GM18873 (cell line): ENCODE measurements around the gene SPX.

Experiments
- ATAC-seq: cut with Tn5 transposase; IDR thresholded peaks from one replicate; pipeline ENCODE4 v1.9.1; 2021; ENCODE audit warnings: mild to moderate bottlenecking, moderate library complexity, moderate number of reproducible peaks; ENCODE audit not compliant: unreplicated experiment, low FRiP score

Gene SPX

DNA sequence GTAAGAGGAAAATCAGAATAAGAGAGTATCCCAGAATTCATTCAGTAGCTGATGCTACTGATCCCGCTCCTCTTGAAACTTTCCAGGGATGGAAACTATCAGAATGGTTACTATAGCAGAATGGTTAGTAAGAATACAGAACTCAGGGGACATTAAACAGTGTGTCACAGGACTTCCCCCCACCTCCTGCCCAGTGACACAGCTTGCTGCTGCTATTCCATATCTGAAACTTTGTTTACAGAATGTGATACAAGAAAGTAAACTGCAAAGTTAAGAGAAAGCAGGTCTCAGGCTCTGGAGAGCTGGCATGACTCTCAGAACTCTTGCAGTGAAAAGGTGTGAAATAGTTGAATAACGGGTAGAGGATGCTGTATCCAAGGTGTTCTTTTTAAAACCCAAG is 3.4 kb downstream of the SPX start:
- ATAC-seq = no peak

DNA sequence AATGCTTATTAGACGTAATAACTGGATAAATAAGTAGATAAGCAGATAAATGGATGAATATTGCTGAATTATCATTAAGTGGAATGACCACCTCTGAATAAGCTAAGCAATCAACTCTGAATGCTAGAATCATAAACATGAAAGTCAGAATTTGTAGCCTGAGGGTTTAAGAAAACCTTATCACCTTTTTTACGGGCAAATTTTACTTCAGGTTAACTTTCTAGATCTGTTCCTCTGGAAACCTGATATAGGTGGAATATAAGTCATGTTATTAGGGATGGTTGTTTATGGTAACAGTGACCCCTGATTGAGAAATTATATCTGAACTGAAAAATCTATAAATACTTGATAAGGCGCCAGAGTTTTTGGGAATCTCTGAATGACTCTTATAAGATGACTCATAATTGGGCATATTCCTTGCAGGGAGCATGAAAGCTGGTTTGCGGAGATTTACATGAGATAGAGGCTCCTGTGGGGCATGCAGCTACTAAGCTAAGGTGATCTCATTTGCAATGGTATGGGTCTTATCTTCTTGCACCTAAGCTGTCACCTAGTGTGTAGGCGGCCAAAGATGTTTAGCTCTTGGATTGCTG is 12.1 kb downstream of the SPX start:
- no peak for ATAC-seq

DNA sequence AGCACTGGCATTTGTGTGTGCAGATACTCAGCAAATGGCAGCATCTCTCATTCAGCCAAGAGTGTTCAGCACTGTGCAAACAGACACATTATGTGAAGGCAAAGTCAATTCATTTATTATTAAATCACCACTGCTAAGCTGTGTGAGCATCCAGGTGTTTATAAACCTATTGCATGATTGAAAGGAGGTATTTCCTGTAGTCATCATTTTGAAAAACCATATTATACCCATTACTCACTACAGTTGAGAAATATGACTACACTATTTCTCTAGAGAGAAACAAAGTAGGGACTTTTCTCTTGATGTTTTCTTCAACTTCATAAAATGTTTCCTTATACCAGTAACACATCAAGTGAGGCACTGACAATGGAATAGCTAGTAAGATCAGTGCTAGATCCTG is 13.7 kb downstream of the SPX start:
- ATAC-seq = no peak

DNA sequence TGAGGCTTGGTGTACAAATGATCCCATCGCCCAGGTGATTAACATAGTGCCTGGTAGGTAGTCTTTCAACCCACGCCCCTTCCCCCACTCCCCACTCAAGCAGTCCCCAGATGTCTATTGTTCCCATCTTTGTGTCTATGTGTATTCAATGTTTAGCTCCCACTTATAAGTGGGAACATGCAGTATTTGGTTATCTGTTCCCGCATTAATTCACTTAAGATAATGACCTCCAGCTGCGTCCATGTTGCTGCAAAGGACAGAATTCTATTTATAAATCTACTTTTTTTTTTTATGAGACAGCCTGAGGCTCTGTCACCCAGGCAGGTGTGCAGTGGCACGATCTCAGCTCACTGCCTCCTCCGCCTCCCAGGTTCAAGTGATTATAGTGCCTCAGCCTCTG is 15.7 kb downstream of the SPX start:
- no peak for ATAC-seq

DNA sequence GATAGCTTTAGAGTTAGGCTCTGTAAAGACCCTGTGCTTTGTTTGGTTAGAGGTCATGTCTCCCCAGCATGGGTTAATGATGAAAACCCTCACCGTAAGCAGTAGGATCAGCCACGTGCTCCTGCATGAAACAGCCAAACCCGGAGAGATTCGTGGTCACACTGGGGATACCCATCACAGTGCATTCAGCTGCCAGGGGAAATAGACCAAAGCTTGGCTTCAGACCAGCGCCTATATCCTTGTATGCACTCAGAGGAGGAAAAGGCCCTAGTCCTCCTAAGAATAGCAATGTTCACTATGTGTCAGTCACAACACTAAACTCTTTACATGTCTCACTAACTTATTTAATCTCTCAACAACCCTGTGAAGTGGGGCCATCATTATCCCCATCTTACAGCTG is 16.3 kb downstream of the SPX start:
- ATAC-seq = no peak

DNA sequence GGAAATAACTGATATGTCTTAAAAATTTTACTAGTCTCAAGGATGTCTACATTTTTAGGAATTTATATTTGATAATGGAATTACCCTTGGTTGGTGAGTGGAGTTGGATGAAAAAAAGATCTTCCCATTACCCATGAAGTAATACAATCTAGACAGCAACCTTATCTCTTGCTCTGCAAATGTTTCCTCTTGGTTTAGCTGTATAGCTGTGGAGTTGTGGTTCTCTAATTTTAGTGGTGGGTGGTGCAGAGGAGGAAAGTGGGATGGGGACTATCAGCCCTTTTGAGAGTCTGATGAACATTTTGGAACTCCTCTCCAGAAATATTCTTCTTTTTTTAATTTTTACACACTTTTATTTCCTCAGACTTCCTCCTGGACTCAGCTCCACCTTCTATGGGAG is 17.1 kb downstream of the SPX start:
- ATAC-seq = no peak

DNA sequence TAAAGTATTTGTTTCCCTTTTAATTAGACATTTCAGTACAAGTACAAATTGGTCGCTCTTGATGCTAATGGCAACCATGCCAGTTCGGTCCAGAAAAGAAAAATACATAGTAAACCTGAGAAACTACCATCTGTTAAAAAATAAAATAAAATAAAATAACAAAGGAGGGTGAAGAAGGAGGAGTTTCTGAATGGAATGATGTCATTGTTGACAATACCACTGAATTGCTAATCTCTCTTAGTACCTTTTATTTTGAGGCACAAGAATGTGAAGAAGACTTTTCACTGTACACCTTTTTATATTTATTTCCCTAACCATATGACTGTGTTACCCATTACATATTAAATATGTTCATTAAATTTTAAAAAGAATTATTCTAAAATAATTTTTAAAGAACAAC is 19.5 kb downstream of the SPX start:
- ATAC-seq = no peak

DNA sequence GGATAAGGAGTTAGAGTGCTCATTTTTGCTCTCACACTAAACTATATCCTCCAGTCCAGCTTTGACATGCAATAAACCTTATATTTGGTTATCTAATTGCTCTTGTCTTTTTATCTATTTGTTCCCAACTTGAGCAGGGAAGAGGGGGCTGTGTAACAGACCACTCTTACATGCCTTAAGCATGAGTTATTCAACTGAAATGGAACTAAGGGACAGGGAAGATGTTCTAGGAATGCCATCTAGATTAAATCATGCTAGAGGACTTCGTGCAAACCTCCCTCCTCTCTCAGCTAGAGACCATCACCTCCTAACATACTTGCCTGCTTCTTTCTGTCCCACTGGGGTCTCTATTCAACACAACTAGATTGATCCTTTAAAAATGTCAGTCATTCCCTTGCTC is 20.6 kb downstream of the SPX start:
- no peak for ATAC-seq

DNA sequence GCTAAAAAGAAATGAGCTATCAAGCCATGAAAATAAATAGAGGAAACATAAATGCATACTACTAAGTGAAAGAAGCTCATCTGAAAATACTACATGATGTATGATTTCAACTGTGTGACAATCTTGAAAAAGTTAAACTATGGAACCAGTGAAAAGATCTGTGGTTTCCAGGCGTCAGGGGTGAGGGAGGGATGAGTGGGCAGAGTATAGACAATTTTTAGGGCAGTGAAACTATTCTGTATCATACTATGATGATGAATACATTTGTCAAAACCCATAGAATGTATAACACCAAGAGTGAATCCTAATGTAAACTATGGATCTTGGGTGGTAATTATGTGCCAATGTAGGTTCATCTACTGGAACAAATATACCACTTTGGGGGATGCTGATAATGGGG is 21.3 kb downstream of the SPX start:
- no peak for ATAC-seq

DNA sequence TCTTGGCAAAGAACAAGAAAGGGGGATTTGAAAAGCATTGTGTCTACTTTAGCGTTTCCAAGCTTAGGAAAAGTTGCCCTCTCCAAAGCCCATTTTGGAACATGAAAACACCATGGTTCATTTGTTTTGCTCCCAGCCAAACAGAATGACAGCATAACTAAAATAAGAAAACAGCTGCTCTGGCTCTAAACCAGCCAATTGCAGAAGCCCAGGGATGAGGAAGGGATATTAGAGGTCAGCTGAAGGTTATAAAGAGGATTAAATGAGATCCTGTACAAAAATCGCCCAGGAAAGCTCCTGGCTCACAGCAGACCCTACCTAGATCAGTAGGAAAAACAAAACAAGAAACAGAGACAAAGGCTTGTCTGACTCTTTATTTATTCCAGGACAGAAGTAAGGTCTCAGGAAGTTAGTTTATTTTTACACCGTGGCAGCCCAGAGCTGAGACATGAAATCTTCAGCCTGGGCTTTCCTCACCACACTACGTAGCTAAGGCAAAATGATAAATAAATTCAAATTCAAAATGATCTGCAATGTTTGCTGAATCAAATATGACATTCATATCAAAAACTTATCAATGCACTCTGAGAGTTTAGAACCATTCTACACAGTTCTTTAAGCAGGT is 25.9 kb downstream of the SPX start:
- no peak for ATAC-seq

DNA sequence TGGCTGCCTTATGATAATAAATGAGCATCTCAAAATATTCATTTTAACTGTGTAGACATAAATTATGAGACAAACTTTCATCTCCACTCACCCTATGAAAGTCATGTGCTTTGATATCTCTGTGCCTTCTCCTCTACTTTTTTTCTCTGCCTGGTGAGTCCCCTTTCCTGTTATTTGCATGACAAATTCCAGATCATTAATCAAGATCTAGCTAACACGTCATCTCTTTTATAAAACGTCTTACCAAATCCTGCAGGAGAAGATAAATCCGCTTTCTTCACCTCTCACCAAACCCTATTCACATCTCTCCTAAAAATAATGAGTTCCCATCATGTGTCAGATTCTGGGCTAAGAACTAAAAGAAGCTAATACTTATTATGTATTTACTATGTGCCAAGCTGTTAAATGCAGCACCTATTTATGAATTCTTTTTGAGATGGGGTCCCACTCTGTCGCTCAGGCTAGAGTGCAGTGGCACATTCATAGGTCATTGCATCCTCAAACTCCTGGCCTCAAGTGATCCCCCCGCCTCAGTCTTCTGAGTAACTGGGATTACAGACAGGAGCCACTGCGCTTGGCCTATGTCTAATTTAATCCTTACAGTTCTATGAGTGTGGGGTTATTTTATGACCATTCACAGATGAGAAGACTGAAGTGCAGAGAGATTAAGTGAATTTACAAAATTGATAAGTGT is 26.7 kb downstream of the SPX start:
- no peak for ATAC-seq

DNA sequence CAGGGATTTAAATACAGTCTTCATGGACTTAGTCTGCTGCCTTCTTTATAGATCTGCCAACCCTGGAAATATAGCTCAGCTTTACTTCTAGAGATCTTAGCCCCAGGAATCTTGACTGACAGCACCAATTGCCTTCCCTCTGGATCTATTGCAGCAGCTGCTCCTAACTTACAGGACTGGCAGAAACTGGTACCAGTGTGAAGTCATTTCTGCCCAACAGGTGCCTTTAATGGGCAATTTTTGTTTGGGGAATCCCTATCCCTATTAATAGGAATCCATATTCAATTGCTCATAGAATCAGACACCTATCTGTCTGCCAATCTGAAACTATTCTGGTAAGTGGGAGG is 27.2 kb downstream of the SPX start:
- no peak for ATAC-seq

DNA sequence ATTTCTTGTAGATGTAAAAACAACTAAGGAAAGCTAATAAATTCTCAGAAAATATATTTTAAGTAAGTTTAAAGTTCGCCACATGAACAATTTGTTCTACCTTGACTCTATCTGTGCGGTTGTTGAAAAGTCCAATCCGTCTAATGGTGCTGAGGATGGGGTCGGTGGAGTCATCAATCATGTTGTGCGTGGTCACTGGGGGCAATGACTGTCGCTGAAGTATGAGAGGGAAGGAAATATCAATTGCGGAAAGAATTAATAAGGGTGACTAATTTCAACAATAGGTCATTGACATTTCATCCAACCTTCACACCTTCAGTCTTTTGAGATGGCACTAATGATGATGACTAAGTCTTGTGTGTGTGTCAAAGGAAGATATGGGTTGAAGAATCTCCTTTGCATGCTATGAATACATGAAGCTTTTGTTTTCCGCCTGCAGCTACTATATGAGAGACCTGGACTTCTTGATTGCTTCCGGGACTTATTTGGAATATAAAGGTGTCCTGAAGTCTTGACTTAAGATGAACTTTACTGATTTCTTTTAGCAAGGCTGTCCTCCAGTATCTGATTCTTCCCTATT is 32.1 kb downstream of the SPX start:
- ATAC-seq = no peak

DNA sequence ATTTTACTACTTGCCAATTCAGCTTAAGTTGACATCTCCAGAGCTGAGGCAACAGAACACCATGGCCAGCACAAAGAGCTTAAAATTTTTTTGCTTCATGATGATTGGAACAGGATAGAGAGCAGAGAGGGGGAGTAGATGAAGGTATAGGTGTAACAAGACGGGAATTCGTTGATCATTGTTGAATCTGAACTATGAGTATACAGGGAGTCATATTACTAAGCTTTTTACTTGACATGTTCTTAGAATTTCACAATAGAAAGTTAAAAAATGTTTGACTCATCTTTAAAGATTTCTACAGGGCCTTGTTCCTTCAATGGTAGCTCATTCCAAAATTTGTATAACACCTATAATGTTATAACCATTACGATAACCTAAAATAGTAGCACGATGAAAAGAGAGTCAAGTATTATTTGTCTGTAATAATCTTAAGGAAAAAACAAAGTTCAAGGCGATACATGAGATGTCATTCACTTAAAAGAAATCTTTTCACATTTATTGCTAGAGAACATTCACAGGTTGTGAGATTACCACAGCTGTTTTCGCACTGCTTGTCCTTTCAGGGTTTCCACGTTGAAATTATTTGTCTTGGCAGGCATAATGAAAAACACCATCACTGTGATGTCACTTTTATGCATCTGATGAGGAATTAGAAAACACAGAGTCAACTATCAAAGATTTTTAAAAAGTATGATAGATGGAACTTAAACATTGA is 33.9 kb downstream of the SPX start:
- ATAC-seq = no peak

DNA sequence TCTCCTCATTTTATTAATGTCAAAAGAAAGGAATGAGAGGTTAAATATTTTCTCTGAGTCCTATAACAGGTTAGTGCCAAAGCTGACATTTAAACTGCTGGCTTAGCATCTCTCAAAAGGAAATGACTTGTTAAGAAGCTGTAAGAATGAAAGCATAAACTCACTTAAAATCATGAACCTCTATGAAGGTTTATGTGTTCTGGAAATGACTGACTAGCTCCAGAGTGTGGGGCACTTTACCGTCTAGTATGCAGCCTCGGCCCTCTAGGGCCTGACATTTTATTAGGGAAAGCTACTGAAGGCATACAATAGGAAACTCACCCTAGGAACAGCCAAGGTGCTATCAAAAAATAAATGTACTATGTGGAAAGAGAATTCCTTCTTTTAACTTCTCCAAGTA is 35.1 kb downstream of the SPX start:
- no peak for ATAC-seq

DNA sequence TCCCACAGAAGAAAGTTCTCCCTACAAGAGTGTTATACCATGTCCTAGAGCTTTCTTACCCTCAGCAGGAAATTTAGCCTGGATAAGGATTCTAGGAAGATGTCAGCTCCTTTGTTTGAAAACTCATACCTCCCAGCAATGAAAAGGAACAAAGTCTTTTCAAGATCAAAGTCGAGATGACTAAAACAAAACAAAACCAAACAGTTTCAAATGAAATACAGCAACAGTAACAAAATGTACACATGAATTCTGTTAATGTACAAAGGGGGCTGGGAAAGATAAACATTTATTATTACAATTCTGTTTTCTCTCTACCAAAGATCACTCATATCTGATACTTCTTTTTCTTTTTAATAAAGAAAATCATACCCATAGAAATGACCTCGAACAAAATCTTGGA is 36.8 kb downstream of the SPX start:
- ATAC-seq = no peak

DNA sequence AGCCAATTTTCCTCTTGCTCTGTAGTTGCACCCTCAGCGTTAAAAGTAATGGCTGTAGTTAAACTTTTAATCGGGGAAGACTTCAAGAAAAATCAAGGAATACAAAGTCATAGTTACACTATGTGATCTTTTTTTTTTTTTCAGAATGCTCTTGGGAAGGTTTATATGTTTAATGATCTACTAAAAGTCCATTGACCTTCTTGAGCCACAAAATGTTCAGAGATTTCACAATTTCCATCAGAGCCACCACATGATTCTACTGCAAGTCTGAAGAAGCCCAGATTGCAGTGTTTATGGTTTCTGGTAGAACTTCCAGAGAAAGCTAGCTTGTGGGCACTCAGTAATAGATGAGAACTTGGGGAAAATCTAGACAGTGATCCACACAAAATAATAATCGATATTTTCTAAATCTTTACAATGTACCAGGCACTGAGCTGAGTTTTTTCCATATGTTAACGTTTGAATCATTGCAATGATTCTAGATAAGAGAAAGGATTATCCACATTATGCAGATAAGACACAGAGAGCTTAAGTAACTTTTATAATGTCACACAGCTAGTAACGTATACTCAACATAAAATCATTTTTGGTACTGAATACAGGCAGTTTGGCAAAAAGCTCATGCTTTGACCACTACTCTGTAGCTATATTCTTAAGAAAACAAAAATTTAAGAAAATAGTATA is 40.3 kb downstream of the SPX start:
- no peak for ATAC-seq

DNA sequence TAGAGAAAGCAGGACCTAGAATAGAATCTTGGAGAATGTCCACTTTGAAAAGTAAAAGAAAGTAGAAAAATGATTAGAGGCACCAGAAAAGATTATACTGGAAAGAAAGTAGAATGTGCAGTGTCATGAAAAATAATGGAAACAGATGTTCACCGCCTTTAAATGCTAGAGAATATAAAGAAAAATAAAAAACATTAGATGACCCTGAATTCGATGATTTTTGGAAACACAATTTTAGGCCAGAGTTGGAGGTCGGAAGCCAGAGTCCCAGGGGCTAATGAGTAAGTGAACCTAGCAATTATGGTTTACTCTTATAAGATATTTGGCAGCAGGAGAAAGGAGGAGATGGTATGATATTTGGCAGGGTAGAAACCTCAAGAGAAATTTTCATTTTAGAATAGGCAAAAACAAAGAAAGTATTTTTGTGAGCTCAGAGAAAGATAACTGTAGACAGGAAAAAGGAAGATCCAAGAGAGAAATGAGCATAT is 40.9 kb downstream of the SPX start:
- no peak for ATAC-seq

DNA sequence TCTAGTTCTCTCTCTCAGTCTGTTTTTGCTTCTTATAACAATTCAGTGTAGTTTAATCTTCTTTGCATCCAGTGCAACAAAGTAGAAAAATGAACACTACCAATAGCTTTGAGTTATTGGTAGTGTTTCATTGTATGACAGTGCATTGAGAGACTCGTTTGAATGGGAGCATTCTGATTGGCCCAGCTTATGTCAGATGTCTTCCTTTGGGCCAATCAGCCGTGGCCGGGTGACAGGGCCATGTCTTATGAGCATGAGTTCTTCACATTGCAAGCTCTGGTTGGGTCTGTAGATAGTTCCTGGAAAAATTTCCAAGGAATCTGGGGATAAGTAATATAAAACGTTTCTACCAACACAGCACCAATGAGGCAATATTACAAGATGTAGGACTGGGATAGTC is 42.0 kb downstream of the SPX start:
- ATAC-seq = no peak

DNA sequence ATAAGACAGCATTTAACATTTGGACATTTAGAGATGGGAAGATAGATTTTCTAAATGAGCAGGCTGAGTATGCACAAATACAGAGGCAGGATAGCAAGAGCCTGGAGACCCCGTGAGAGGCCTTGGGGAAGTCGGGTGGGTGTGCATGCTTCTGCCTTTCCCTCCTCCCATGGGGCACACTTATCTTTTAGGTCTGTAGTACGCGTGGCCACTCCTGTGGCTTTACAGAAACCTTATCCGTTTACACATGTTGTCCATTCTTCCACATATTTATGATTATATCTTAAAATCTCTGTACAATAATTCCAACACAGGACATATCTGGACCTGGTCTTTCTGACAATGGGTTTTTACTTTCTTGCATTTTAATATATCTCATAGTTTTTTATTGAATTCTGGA is 45.0 kb downstream of the SPX start:
- no peak for ATAC-seq
